Measurements from ENCODE around the gene ZYG11B. TPM values are rescaled to one million over a fixed set of nuclear protein-coding genes. Genes with fewer than 3 reads are reported as not detected.
"Not testable (repeated sequence)": the region's sequence is repeated elsewhere in the genome, so short reads cannot be mapped to it uniquely, and the experiment has no call there.

ZYG11B gene
- total RNA-seq, 1 donor from 2014 or later = 84.3 TPM

DNA sequence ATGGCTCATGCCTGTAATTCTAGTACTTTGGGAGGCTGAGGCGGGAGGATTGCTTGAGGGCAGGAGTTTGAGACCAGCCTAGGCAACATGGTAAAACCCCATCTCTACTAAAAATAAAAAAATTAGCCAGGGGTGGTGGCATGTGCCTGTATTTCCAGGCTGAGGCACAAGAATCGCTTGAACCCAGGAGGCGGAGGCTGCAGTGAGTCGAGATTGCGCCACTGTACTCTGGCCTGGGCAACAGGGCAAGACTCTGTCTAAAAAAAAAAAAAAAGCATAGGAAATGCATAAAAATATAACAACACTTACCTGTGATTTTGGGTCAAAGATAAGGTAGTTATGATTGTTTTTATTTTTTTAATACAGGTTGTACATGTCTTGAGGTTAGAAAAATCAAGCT lies 94.6 kb downstream of the ZYG11B start:
- intact Hi-C loops (cut with micrococcal nuclease); ATAC-seq; DNase-seq: not testable (repeated sequence)

DNA sequence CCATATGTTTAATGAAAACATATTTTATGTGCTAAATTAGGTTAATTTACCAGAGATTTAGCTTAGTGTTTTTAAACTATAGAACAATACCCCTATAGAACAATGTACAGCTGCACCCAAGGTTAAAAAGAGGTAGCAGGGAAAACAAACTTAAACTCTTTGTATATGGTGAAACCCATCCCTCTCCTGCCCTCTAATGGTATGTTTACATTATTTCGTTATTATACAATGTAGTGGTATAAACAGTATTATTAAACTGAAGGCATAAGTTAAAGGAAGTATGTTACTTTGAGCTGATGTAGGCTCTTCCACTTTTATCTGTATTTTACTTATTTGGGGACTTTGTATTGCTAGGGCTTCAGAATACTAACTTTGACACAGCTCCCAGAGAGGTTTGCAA lies 99.6 kb downstream of the ZYG11B start:
- intact Hi-C loops (cut with micrococcal nuclease) = no loop called here
- ATAC-seq = no peak
- no peak for DNase-seq

DNA sequence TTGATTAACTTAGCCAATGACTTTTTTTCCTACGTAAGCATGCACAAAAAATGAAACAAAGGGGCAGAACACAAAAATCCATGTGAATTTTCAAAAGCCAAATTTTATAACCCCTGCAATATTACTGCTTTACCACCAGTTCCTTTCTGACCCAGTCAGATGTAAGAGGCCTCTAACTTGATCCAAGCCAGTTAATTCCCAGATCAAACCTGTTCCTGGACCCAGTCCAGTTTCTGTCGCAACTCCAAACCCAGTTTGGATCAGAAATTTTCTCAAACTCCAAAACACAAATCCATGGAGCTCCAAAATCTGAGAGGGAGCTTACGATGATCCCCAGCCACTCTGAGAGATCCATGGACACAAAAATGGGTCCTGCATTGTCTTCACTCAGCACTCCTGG lies 108.5 kb downstream of the ZYG11B start:
- intact Hi-C loops (cut with micrococcal nuclease) = no loop called here
- ATAC-seq (no peak), DNase-seq (no peak)

GRCh38 chr1:52836035-52836434 lies 109.8 kb downstream of the ZYG11B start:
- DNase-seq (no peak), ATAC-seq (no peak)
- intact Hi-C loops (cut with micrococcal nuclease) = no loop called here

DNA sequence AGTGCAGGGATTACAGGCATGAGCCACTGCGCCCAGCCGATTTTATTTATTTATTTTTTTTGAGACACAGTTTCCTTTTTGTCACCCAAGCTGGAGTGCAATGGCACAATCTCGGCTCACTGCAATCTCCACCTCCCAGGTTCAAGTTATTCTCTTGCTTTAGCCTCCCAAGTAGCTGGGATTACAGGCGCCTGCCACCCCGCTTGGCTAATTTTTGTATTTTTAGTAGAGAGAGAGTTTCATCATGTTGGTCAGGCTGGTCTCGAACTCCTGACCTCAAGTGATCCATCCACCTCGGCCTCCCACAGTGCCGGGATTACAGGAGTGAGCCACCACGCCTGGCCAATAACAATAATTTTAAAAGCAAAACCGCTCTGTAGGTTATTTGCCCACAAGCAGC lies 112.9 kb downstream of the ZYG11B start:
- DNase-seq; ATAC-seq; intact Hi-C loops (cut with micrococcal nuclease): not testable (repeated sequence)

- DNase-seq = peak; percentile 73
- ATAC-seq = peak; percentile 98
- intact Hi-C loops (cut with micrococcal nuclease) = no loop called here
Measured at GRCh38 chr1:52842643-52843310, 116.5 kb downstream of the ZYG11B start, which contains the start of gene ZYG11A. ZYG11A (plus strand) TSS chr1:52842760; CDS start chr1:52842884, 124 bp downstream.

GRCh38 chr1:52845119-52845518 lies 118.9 kb downstream of the ZYG11B start:
- ATAC-seq; DNase-seq; intact Hi-C loops (cut with micrococcal nuclease): not testable (repeated sequence)

- no peak for DNase-seq
- intact Hi-C loops (cut with micrococcal nuclease) = no loop called here
- no peak for ATAC-seq
Measured at GRCh38 chr1:52848423-52848822, 122.2 kb downstream of the ZYG11B start.

GRCh38 chr1:52850951-52851350 lies 124.7 kb downstream of the ZYG11B start:
- ATAC-seq (no peak), DNase-seq (no peak)
- intact Hi-C loops (cut with micrococcal nuclease) = no loop called here

GRCh38 chr1:52852854-52853253 lies 126.6 kb downstream of the ZYG11B start:
- no peak for ATAC-seq
- DNase-seq = no peak
- intact Hi-C loops (cut with micrococcal nuclease) = no loop called here

DNA sequence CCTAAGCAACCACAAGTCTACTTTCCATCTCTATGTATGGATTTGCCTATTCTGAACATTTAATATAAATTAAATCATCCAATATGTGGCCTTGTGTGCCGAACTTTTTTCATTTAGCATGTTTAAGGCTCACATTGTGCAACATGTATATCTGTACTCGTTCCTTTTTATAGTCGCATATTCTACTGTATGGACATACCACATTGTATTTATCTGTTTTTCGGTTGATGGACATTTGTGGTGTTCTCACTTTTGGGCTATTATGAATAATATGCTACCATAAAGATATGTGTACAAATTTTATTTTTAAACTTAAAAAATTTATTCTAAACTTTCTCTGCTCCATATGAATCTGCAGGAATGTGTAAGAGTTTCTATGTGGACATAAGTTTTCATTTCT lies 129.3 kb downstream of the ZYG11B start:
- intact Hi-C loops (cut with micrococcal nuclease) = no loop called here
- no peak for ATAC-seq
- no peak for DNase-seq

DNA sequence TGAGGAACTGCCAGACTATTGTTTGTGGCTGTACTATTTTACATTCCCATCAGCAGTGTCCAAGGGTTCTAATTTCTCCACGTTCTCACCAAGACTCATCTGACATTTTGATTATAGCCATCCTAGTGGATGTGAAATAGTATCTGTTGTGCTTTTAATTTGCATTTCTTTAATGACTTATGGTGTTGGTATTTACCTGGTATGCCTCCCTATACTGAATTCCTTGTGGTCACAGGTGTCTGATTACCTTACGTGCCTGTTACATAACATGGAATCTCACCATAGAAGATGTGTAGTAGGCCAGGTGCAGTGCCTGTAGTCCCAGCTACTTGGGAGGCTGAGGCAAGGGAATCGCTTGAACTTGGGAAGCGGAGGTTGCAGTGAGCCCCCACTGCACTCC lies 129.8 kb downstream of the ZYG11B start:
- intact Hi-C loops (cut with micrococcal nuclease) = no loop called here
- DNase-seq (no peak), ATAC-seq (no peak)

GRCh38 chr1:52857443-52857842 lies 131.2 kb downstream of the ZYG11B start:
- no peak for DNase-seq
- intact Hi-C loops (cut with micrococcal nuclease) = no loop called here
- no peak for ATAC-seq

- ATAC-seq = no peak
- DNase-seq = no peak
- intact Hi-C loops (cut with micrococcal nuclease) = no loop called here
Measured at GRCh38 chr1:52862666-52863458, 136.6 kb downstream of the ZYG11B start.

GRCh38 chr1:52867087-52867863 lies 141.0 kb downstream of the ZYG11B start:
- intact Hi-C loops (cut with micrococcal nuclease) = no loop called here
- DNase-seq (no peak), ATAC-seq (no peak)

DNA sequence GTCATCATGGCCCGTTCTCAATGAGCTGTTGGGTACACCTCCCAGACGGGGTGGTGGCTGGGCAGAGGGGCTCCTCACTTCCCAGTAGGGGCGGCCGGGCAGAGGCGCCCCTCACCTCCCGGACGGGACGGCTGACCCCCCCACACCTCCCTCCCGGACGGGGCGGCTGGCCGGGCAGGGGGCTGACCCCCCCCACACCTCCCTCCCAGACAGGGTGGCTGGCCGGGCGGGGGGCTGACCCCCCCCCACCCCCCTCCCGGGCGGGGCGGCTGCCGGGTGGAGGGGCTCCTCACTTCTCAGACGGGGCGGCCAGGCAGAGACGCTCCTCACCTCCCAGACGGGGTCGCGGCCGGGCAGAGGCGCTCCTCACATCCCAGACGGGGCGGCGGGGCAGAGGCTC lies 143.5 kb downstream of the ZYG11B start:
- intact Hi-C loops (cut with micrococcal nuclease); ATAC-seq; DNase-seq: not testable (repeated sequence)

- DNase-seq (no peak), ATAC-seq (no peak)
- intact Hi-C loops (cut with micrococcal nuclease) = no loop called here
Measured at GRCh38 chr1:52876843-52877242, 150.6 kb downstream of the ZYG11B start.

Data from left ventricle myocardium superior (tissue), 1 donor.